Testis (tissue), 3 donors: ENCODE measurements around the gene TGFB3. TPM values are rescaled to one million over a fixed set of nuclear protein-coding genes. Genes with fewer than 3 reads are reported as not detected.

ENCODE experiments used
- DNase-seq: peaks from one replicate; pipeline ENCODE4 v3.0.0-alpha.2; 2019
- H3K27ac ChIP-seq, 2 donors: fragments of 200-600 bp; sonication (generic); one replicate each; pipeline ENCODE4 v1.5.1; 2019
- H3K27me3 ChIP-seq: fragments of 200-600 bp; sonication (generic); one replicate; pipeline ENCODE4 v1.5.1; 2019
- H3K36me3 ChIP-seq: fragments of 200-600 bp; sonication (generic); one replicate; pipeline ENCODE4 v1.5.1; 2017; ENCODE audit warnings: low read depth; ENCODE audit errors: missing control alignments
- H3K4me1 ChIP-seq: fragments of 200-600 bp; sonication (generic); one replicate; pipeline ENCODE4 v1.5.1; 2019
- H3K4me3 ChIP-seq, 2 donors: fragments of 200-600 bp; sonication (generic); one replicate each; pipeline ENCODE4 v1.5.1; 2017 to 2019
- H3K9me3 ChIP-seq: fragments of 200-600 bp; sonication (generic); one replicate; pipeline ENCODE4 v1.5.1; 2017
- CTCF ChIP-seq, 3 experiments: fragments of 450-650 bp in 2 of 3; fragments of 200-600 bp in 1 of 3; sonication (generic) in 1 of 3; IDR thresholded peaks; one replicate each; pipeline ENCODE4 v1.5.1; 2016 to 2019; ENCODE audit warnings: antibody characterized with exemption in 3 of 3, mild to moderate bottlenecking in 2 of 3, moderate library complexity in 1 of 3
- POLR2A ChIP-seq: fragments of 450-650 bp; IDR thresholded peaks from one replicate; pipeline ENCODE4 v1.6.1; 2017; ENCODE audit warnings: antibody characterized with exemption, mild to moderate bottlenecking, moderate library complexity
- WGBS, 2 donors: methylation state at CpG; one replicate each; pipeline ENCODE4 v1.1.5; 2018; 5-methylcytosine and 5-hydroxymethylcytosine counted together
- intact Hi-C: fragments of 100-400 bp; cut with DNase I; formaldehyde crosslinking; loops from one replicate; pipeline ENCODE4 v1.15.1; 2023; ENCODE audit warnings: low total_unique reads
- polyA plus RNA-seq: library from polyadenylated mRNA; stranded (reverse); fragments of 350-450 nt; fragmentation: Illumina TruSeq; extraction: RNeasy Lipid Tissue Mini Kit (QIAGEN cat#74804); gene quantifications from one replicate; pipeline ENCODE4 v1.2.3, GENCODE V29; 2014; ENCODE audit warnings: low read depth, low replicate concordance; ENCODE audit not compliant: insufficient read depth
- total RNA-seq, 2 donors: library from RNA; depleted of rRNA; stranded (reverse); fragments of >200 nt; gene quantifications; one replicate each; pipeline ENCODE4 v1.2.3, GENCODE V29; 2016

TGFB3 gene
- total and polyA plus RNA-seq, 3 donors from 2014 or later, result 9.4 to 18.0 (median 15.2) TPM

- 75 to 79% methylated on average over 4 of the region's 4 CpGs for WGBS, 2 donors
- H3K4me3 ChIP-seq, result no peak overlapping the region
- H3K36me3 ChIP-seq, result no peaks in the 10 kb centered on the region
- H3K27ac ChIP-seq, result no peak overlapping the region
- intact Hi-C loops, result no loop called here
- no peaks in the 10 kb centered on the region for H3K4me1 ChIP-seq
- no peaks in the 10 kb centered on the region for H3K9me3 ChIP-seq
- no peaks in the 10 kb centered on the region for H3K27me3 ChIP-seq
- TF ChIP-seq POLR2A, result no peak
- no peak for TF ChIP-seq CTCF (IDR thresholded peaks at IDR 0.05)
- DNase-seq, result no peak
Observed at GRCh38 chr14:75941030-75941429, 40.8 kb downstream of the TGFB3 start.

GRCh38 chr14:75939200-75939599 is 42.6 kb downstream of the TGFB3 start:
- intact Hi-C loops, result no loop called here
- no peaks in the 10 kb centered on the region for H3K27me3 ChIP-seq
- no peak overlapping the region for H3K27ac ChIP-seq
- H3K36me3 ChIP-seq, result no peaks in the 10 kb centered on the region
- no peaks in the 10 kb centered on the region for H3K9me3 ChIP-seq
- H3K4me1 ChIP-seq, result no peaks in the 10 kb centered on the region
- no peak for TF ChIP-seq CTCF (IDR thresholded peaks at IDR 0.05)
- TF ChIP-seq POLR2A, result no peak
- no peak overlapping the region for H3K4me3 ChIP-seq
- 88 to 97% methylated on average over 1 of the region's 1 CpG for WGBS, 2 donors
- DNase-seq, result no peak

GRCh38 chr14:75934998-75935628 is 46.7 kb downstream of the TGFB3 start:
- H3K9me3 ChIP-seq, result no peaks in the 10 kb centered on the region
- no peaks in the 10 kb centered on the region for H3K36me3 ChIP-seq
- TF ChIP-seq POLR2A (no peak), CTCF (IDR thresholded peaks at IDR 0.05) (no peak)
- intact Hi-C loops, result no loop called here
- WGBS, 2 donors, result 47 to 64% methylated on average over 2 of the region's 2 CpGs
- no peak overlapping the region for H3K27ac ChIP-seq
- no peak for DNase-seq
- H3K4me3 ChIP-seq, result no peak overlapping the region
- no peaks in the 10 kb centered on the region for H3K27me3 ChIP-seq
- H3K4me1 ChIP-seq, result no peaks in the 10 kb centered on the region

- no peaks in the 10 kb centered on the region for H3K27me3 ChIP-seq
- H3K27ac ChIP-seq, result no peak overlapping the region
- TF ChIP-seq CTCF (IDR thresholded peaks at IDR 0.05) (no peak), POLR2A (no peak)
- H3K4me1 ChIP-seq, result no peaks in the 10 kb centered on the region
- H3K9me3 ChIP-seq, result no peaks in the 10 kb centered on the region
- 47 to 50% methylated on average over 2 of the region's 2 CpGs for WGBS, 2 donors
- H3K36me3 ChIP-seq, result no peaks in the 10 kb centered on the region
- intact Hi-C loops, result no loop called here
- no peak overlapping the region for H3K4me3 ChIP-seq
- no peak for DNase-seq
Observed at GRCh38 chr14:75933712-75934296, 48.0 kb downstream of the TGFB3 start.

- 38 to 55% methylated on average over 5 of the region's 5 CpGs for WGBS, 2 donors
- no peaks in the 10 kb centered on the region for H3K27me3 ChIP-seq
- DNase-seq, result no peak
- intact Hi-C loops, result no loop called here
- TF ChIP-seq POLR2A (no peak), CTCF (IDR thresholded peaks at IDR 0.05) (no peak)
- no peak overlapping the region for H3K27ac ChIP-seq
- no peak overlapping the region for H3K4me3 ChIP-seq
- H3K9me3 ChIP-seq, result no peaks in the 10 kb centered on the region
- H3K4me1 ChIP-seq, result no peaks in the 10 kb centered on the region
- no peaks in the 10 kb centered on the region for H3K36me3 ChIP-seq
Observed at GRCh38 chr14:75928690-75929181, 53.1 kb downstream of the TGFB3 start.
